GM10248 (cell line): ENCODE measurements around the gene MAP3K19.
"Not testable (repeated sequence)": the region's sequence is repeated elsewhere in the genome, so short reads cannot be mapped to it uniquely, and the experiment has no call there.

Experiments used
- CTCF ChIA-PET: fragments of 300-600 bp; sonication (Branson Sonifier 250); formaldehyde crosslinking; extraction: SDS; loops from one replicate; lab custom pipeline; 2021; ENCODE audit warnings: antibody characterized with exemption; lab: Yijun Ruan, JAX
- POLR2A ChIA-PET: fragments of 350-650 bp; sonication (Branson Sonifier 250); formaldehyde crosslinking; extraction: SDS; loops from one replicate; lab custom pipeline; 2020; ENCODE audit warnings: antibody characterized with exemption; lab: Yijun Ruan, JAX
- DNase-seq: peaks from one replicate; pipeline ENCODE4 v3.0.0; 2012; ENCODE audit errors: extremely low spot score
- CTCF ChIP-seq: IDR thresholded peaks from 2 replicates; pipeline ENCODE4 v1.5.1; 2012; ENCODE audit warnings: mild to moderate bottlenecking, low read depth; ENCODE audit errors: extremely low read depth, missing control alignments, control extremely low read depth

MAP3K19 gene

GRCh38 chr2:135093193-135093592 is 45.9 kb upstream of the MAP3K19 start:
- no peak for TF ChIP-seq CTCF
- ChIA-PET POLR2A (no interaction called here), CTCF (interaction anchor here (1.2 to 1.3 kb wide), 2 partner anchors 13 to 28 kb away, joined by 3 to 4 read pairs; no protein-coding TSS in a partner anchor)

GRCh38 chr2:135091681-135092080 is 44.4 kb upstream of the MAP3K19 start:
- ChIA-PET POLR2A (no interaction called here), CTCF (interaction anchor here (0.9 to 1.3 kb wide), 2 partner anchors 22 to 29 kb away, joined by 3 to 4 read pairs; no protein-coding TSS in a partner anchor)
- no peak for TF ChIP-seq CTCF
- DNase-seq = no peak

More at GRCh38 chr2:135093193-135093592, 45.9 kb upstream of the MAP3K19 start:
- no peak for DNase-seq

GRCh38 chr2:135089597-135089996 is 42.4 kb upstream of the MAP3K19 start:
- POLR2A ChIA-PET, DNase-seq, CTCF ChIA-PET: not testable (repeated sequence)

- CTCF ChIA-PET = interaction anchor here (1.2 kb wide), 2 partner anchors 29 to 624 kb away, joined by 3 read pairs; no protein-coding TSS in a partner anchor
- POLR2A ChIA-PET = no interaction called here
- no peak for TF ChIP-seq CTCF
- no peak for DNase-seq
Observed at GRCh38 chr2:135086222-135086621, 39.0 kb upstream of the MAP3K19 start.

- ChIA-PET POLR2A (no interaction called here), CTCF (no interaction called here)
- DNase-seq = no peak
- no peak for TF ChIP-seq CTCF
Observed at GRCh38 chr2:135078417-135078816, 31.2 kb upstream of the MAP3K19 start.

- ChIA-PET POLR2A (no interaction called here), CTCF (no interaction called here)
- no peak for TF ChIP-seq CTCF
- DNase-seq = no peak
Observed at GRCh38 chr2:135076556-135076955, 29.3 kb upstream of the MAP3K19 start.

- ChIA-PET POLR2A (no interaction called here), CTCF (no interaction called here)
- no peak for DNase-seq
- TF ChIP-seq CTCF = no peak
Observed at GRCh38 chr2:135074216-135074615, 27.0 kb upstream of the MAP3K19 start.
